ENCODE data around the gene NTRK1.

GRCh38 chr1:156868341-156868740 is 7.7 kb downstream of the NTRK1 start:
- TF ChIP-seq, protein P1, sequence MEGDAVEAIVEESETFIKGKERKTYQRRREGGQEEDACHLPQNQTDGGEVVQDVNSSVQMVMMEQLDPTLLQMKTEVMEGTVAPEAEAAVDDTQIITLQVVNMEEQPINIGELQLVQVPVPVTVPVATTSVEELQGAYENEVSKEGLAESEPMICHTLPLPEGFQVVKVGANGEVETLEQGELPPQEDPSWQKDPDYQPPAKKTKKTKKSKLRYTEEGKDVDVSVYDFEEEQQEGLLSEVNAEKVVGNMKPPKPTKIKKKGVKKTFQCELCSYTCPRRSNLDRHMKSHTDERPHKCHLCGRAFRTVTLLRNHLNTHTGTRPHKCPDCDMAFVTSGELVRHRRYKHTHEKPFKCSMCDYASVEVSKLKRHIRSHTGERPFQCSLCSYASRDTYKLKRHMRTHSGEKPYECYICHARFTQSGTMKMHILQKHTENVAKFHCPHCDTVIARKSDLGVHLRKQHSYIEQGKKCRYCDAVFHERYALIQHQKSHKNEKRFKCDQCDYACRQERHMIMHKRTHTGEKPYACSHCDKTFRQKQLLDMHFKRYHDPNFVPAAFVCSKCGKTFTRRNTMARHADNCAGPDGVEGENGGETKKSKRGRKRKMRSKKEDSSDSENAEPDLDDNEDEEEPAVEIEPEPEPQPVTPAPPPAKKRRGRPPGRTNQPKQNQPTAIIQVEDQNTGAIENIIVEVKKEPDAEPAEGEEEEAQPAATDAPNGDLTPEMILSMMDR (IDR thresholded peaks at IDR 0.05), result no peak
- no peak for TF ChIP-seq IRF3 (IDR thresholded peaks at IDR 0.05; ENCODE audit: low read depth, low read length)
- no peak for TF ChIP-seq RAD21 (IDR thresholded peaks at IDR 0.05; ENCODE audit: low read length)
- TF ChIP-seq GABPA (IDR thresholded peaks at IDR 0.05; ENCODE audit: low read depth), result no peak
- TF ChIP-seq MXI1 (IDR thresholded peaks at IDR 0.05; ENCODE audit: low read depth, low read length), result no peak
- TF ChIP-seq, protein P2, sequence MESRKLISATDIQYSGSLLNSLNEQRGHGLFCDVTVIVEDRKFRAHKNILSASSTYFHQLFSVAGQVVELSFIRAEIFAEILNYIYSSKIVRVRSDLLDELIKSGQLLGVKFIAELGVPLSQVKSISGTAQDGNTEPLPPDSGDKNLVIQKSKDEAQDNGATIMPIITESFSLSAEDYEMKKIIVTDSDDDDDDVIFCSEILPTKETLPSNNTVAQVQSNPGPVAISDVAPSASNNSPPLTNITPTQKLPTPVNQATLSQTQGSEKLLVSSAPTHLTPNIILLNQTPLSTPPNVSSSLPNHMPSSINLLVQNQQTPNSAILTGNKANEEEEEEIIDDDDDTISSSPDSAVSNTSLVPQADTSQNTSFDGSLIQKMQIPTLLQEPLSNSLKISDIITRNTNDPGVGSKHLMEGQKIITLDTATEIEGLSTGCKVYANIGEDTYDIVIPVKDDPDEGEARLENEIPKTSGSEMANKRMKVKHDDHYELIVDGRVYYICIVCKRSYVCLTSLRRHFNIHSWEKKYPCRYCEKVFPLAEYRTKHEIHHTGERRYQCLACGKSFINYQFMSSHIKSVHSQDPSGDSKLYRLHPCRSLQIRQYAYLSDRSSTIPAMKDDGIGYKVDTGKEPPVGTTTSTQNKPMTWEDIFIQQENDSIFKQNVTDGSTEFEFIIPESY (IDR thresholded peaks at IDR 0.05; ENCODE audit: borderline replicate concordance, low read depth), result no peak
- no peak for TF ChIP-seq EP300 (IDR thresholded peaks at IDR 0.05; ENCODE audit: borderline replicate concordance in 1 of 2, low read depth in 1 of 2, low read length in 1 of 2)
- TF ChIP-seq, protein P3, sequence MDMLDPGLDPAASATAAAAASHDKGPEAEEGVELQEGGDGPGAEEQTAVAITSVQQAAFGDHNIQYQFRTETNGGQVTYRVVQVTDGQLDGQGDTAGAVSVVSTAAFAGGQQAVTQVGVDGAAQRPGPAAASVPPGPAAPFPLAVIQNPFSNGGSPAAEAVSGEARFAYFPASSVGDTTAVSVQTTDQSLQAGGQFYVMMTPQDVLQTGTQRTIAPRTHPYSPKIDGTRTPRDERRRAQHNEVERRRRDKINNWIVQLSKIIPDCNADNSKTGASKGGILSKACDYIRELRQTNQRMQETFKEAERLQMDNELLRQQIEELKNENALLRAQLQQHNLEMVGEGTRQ (IDR thresholded peaks at IDR 0.05; ENCODE audit: borderline replicate concordance, low read depth, low read length), result no peak
- TF ChIP-seq RXRA (IDR thresholded peaks at IDR 0.05; ENCODE audit: borderline replicate concordance, low read depth), result no peak
- TF ChIP-seq REST (IDR thresholded peaks at IDR 0.05; ENCODE audit: low read depth, low read length), result no peak
- TF ChIP-seq, protein P4, sequence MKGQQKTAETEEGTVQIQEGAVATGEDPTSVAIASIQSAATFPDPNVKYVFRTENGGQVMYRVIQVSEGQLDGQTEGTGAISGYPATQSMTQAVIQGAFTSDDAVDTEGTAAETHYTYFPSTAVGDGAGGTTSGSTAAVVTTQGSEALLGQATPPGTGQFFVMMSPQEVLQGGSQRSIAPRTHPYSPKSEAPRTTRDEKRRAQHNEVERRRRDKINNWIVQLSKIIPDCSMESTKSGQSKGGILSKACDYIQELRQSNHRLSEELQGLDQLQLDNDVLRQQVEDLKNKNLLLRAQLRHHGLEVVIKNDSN (IDR thresholded peaks at IDR 0.05; ENCODE audit: borderline replicate concordance, low read depth), result no peak
